ENCODE data around the gene POU6F2.

POU6F2 gene

GRCh38 chr7:39105720-39106119, 128.0 kb downstream of the POU6F2 start:
- in situ Hi-C loops (cut with HindIII; ENCODE audit: low sequenced_read_pairs) = no loop called here

GRCh38 chr7:39125846-39126245, 148.1 kb downstream of the POU6F2 start:
- in situ Hi-C loops (cut with HindIII; ENCODE audit: low sequenced_read_pairs) = no loop called here

DNA sequence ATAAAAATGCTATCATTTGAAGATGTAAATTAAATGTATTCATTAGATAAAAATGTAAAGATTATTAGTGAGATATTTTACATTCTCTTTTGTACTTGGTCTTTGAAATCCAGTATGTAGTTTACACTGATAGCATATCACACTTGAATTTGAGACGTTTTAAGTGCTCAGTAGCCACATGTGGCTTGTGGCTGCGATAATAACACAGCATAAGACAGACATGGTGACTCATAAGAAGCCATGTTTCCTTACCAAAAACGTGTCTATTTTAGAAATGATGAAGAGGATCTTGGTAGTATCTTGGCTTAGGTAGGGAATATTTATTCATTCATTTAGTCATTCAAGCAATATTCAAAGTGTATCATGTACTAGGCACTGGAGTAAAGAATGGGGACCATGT, 149.3 kb downstream of the POU6F2 start:
- in situ Hi-C loops (cut with HindIII; ENCODE audit: low sequenced_read_pairs) = no loop called here

DNA sequence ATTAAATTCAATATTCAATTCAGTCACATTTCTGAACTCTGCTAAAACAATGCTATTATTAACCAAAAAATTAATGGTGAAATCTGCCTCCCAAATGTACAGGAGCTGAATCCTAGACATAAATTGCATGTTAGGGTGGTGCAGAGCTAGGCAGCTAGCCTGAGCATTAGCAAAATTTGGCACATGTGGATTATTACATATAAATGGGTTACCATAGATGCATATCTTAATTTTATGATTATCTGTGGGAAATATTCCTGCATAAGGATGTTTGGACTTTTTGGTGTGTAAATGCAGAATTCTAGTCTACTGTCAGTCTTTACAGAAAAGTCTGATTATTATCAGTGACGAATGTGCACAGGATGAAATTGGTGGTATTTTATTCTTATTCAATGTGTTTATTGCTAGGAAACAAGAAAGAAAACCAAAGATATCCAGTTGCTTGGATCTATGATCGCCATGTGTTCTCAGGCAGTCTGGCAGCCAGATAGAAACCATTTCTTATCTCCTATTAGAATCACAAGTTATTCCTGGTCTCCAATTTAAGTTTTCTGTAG, 150.7 kb downstream of the POU6F2 start:
- in situ Hi-C loops (cut with HindIII; ENCODE audit: low sequenced_read_pairs) = no loop called here

- in situ Hi-C loops (cut with HindIII; ENCODE audit: low sequenced_read_pairs) = no loop called here
These were observed 152.6 kb downstream of the POU6F2 start for GRCh38 chr7:39130274-39130673.

- in situ Hi-C loops (cut with HindIII; ENCODE audit: low sequenced_read_pairs) = no loop called here
These were observed 153.3 kb downstream of the POU6F2 start for GRCh38 chr7:39130857-39131526.

DNA sequence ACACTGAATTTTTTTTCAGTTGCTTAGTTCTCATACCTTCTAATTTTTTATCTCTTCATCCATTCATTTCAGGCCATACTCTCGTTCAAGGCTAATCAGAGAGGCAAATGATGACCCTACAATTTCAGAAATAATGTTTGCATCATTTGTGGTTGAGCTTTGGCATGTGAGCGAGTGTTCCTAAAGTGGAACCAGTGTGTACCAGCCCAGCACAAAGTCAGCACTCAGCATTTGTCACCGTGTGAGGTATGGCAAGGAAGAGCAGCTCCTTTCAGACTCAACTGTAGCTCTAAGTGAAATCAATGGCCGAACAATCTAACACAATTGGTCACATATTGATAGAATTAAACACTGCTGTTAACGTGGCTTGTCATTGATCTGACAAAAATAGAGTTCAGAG, 154.6 kb downstream of the POU6F2 start:
- in situ Hi-C loops (cut with HindIII; ENCODE audit: low sequenced_read_pairs) = no loop called here

DNA sequence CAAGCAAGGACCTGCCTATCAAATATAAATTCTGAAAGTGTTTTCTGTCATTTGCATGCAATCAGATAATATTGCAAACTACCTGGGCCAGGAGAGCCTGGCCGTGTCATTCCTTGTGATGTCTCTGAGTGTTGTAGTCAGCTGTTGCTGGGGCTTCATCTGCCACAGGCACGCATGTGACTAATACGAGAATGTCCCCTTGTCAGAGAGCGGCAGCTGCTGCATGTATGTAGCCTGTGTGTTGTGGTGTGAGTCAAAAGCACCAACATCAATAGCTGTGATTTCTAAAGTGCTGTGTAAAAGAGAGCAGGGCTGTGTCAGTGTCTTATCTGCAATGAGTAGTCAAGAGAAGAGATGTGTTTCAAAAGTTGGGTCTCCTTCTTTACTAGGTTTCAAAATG, 155.4 kb downstream of the POU6F2 start:
- in situ Hi-C loops (cut with HindIII; ENCODE audit: low sequenced_read_pairs) = no loop called here

- in situ Hi-C loops (cut with HindIII; ENCODE audit: low sequenced_read_pairs) = no loop called here
These were observed 159.8 kb downstream of the POU6F2 start for GRCh38 chr7:39137480-39137879.

- in situ Hi-C loops (cut with HindIII; ENCODE audit: low sequenced_read_pairs) = no loop called here
These were observed 165.0 kb downstream of the POU6F2 start for GRCh38 chr7:39142750-39143149.

DNA sequence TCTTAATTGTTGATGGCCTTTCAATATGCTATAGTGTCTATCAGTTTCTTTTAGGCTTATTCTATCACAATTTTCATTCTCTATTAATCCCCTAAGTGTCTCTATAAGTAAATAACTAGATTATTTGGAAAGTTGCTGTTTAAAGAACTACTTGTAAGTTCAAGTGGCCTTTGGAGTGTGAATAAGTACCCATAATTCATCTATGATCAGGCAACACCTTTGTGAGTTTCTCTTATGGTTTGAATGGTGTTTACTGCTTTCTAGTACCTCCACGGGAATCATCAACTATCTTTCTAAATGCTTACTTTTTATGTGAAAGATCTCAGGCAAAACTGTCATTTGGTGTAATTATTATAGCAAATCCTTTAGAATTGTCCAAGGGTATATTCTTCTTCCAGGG, 166.7 kb downstream of the POU6F2 start:
- in situ Hi-C loops (cut with HindIII; ENCODE audit: low sequenced_read_pairs) = no loop called here

DNA sequence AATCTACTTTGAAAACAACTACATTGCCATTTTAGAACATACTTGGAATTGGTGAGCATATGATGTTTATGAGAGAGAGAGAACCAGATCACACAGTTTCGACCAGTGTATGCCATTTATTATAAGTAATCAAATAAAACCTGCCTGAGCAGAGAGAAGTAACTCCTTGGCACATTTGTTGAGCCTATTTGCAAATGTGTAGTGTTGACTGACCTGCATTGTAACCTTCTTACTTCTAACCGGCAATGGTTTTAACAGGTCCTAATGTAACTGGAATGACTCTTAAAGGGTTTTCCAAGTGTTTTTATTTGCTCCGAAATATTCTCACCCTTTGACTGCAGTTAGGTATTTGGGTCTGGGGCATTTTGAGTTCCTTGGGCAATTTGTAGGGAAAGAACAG, 167.6 kb downstream of the POU6F2 start:
- in situ Hi-C loops (cut with HindIII; ENCODE audit: low sequenced_read_pairs) = no loop called here

DNA sequence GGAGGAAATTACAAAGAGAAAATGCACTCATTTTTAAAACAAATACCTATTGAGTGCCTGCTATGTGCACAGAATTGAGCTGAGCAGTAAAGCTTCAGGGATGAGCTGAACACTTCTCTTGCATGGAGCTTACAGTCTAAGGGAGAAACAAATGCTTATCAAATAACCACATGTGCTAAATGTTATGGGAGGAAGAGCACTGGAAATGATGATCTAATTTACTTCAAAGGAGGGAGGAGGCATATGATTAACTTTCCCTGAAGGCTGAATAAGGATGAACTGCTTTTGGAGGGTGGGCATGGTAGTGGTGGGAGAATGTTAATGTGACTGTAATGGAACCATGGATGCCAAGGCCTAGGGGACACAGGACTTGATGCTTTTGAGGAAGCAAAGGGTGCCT, 168.2 kb downstream of the POU6F2 start:
- in situ Hi-C loops (cut with HindIII; ENCODE audit: low sequenced_read_pairs) = no loop called here

DNA sequence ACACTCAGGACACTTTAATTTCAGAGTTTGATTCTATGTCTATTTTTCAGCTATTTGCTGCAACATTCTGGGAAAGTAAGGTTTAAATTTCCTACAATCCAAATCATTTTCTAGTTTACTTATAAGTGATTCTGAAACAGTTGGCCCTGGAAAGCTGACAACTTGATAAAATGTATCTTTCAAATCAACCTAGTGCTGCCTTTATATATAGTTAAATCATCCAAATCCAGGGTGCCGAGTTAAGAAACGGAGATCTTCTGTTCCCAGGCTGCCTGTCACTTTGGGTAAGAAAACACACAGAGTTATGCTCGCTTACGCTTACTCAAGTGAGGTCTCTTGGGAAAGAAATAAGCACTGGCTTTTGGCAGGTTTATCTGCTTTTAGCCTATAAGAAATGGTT, 175.0 kb downstream of the POU6F2 start:
- in situ Hi-C loops (cut with HindIII; ENCODE audit: low sequenced_read_pairs) = no loop called here

DNA sequence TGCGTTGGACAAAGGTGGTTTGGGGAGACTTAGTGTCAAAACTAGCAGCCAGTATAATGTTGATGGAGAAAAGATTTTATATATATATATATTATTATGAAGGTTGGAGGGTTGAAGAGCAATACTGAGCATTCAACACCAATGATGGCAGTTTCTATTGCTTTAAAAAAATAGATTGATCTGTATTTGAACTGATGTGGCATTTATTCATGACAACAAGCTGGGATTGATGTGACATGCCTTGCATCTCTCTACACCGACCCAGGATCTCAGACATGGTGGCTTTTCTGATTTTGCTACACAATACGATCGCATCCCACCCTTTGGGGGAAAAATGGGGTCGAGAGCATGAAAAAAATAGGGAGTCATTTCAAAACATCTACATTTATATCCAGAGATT, 175.4 kb downstream of the POU6F2 start:
- in situ Hi-C loops (cut with HindIII; ENCODE audit: low sequenced_read_pairs) = no loop called here

GRCh38 chr7:39153647-39154046, 175.9 kb downstream of the POU6F2 start:
- in situ Hi-C loops (cut with HindIII; ENCODE audit: low sequenced_read_pairs) = no loop called here

GRCh38 chr7:39154815-39155214, 177.1 kb downstream of the POU6F2 start:
- in situ Hi-C loops (cut with HindIII; ENCODE audit: low sequenced_read_pairs) = no loop called here

- in situ Hi-C loops (cut with HindIII; ENCODE audit: low sequenced_read_pairs) = no loop called here
These were observed 180.7 kb downstream of the POU6F2 start for GRCh38 chr7:39158367-39158766.

DNA sequence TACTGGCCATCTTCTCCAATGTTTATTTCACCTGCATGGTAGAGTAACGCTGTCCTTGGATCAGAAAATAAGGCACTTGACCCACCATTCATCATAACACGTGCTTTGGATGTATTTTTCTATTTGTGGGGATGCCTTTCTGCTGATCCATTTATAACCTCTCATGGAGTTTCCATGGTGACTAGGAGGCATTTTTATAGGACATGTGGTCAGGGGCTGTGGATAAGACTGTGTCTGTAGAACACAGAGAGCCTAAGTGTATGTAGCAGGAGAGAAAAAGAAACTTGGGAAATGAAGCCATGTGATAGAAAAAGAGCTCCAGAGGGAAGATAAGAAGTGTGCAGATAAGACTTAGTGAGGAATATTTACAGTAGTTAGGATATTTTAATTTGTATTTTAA, 184.2 kb downstream of the POU6F2 start:
- in situ Hi-C loops (cut with HindIII; ENCODE audit: low sequenced_read_pairs) = no loop called here

- in situ Hi-C loops (cut with HindIII; ENCODE audit: low sequenced_read_pairs) = no loop called here
These were observed 187.2 kb downstream of the POU6F2 start for GRCh38 chr7:39164887-39165286.

DNA sequence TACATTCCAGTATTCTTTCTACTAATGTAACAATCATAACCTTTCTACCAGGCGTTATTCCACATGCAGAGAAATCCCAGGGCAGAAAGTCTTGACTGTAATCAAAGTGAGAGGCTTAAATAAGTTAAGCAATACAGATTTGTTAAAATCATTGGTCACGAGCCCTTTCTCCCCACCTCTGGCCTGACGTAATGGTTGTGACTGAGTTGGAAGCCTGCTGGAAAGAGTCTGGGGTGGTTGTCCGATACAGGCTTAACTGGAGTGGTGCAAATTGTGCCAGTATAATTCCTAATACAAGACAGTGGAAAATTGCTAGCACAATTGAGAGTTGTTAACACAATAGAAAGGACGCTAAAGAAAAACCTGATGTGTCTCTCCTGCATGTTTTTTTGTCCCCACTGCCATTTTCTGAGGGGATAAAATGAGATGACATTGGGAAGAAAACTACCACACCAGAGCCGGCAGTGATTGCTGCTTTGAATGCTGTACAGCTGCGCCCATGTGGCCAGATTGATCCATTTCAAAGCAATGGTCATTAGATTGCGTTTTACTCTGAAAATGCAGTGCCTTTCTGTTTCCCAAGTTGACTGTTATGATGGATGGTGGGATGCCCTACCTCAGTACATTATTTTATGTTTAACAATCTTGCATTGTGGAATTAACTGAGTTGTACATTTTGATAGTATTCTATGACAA, 190.8 kb downstream of the POU6F2 start:
- in situ Hi-C loops (cut with HindIII; ENCODE audit: low sequenced_read_pairs) = no loop called here

DNA sequence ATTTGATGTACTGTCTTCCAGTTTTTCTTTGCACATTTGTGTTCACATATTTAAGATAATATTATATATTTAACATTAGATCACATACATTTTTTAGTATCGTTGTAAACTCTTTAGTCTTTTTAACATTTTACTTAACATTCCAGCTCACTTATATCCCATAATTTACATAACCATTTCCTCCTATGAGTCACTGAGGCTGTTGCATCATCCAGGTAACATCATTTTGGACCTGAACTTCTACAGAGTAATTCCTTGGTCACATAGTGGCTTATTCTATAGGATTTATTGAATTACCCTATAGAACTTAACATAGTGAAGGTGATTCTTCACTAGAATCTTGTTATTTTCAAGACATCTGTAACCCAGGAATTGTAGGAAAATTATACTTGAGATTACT, 194.4 kb downstream of the POU6F2 start:
- in situ Hi-C loops (cut with HindIII; ENCODE audit: low sequenced_read_pairs) = no loop called here
